GM12873 (cell line): ENCODE measurements around the gene PSTPIP2.

ENCODE experiments used
- CTCF ChIP-seq: IDR thresholded peaks from 2 replicates; pipeline ENCODE4 v1.5.1; 2012; ENCODE audit warnings: low read depth, mild to moderate bottlenecking, moderate library complexity, low read length, control low read depth; ENCODE audit not compliant: insufficient read depth; ENCODE audit errors: missing control alignments

Gene PSTPIP2

GRCh38 chr18:45951016-45951714 lies 120.9 kb downstream of the PSTPIP2 start:
- no peak for TF ChIP-seq CTCF

- no peak for TF ChIP-seq CTCF
Measured at GRCh38 chr18:45945669-45946068, 126.4 kb downstream of the PSTPIP2 start.

- no peak for TF ChIP-seq CTCF
Measured at GRCh38 chr18:45940724-45941123, 131.3 kb downstream of the PSTPIP2 start.

GRCh38 chr18:45939236-45939635 lies 132.8 kb downstream of the PSTPIP2 start:
- no peak for TF ChIP-seq CTCF

GRCh38 chr18:45938488-45938935 lies 133.5 kb downstream of the PSTPIP2 start:
- no peak for TF ChIP-seq CTCF

GRCh38 chr18:45935591-45936335 lies 136.3 kb downstream of the PSTPIP2 start:
- no peak for TF ChIP-seq CTCF
